ENCODE data around the gene TM9SF1.
"Not testable (repeated sequence)": the region's sequence is repeated elsewhere in the genome, so short reads cannot be mapped to it uniquely, and the experiment has no call there.

The TM9SF1 gene

GRCh38 chr14:24226473-24226872, 31.2 kb upstream of the TM9SF1 start:
- no peak for DNase-seq (ENCODE audit: low spot score)

GRCh38 chr14:24224618-24225071, 29.4 kb upstream of the TM9SF1 start:
- DNase-seq (ENCODE audit: low spot score), result no peak

- DNase-seq (ENCODE audit: low spot score), result not testable (repeated sequence)
These were observed 27.7 kb upstream of the TM9SF1 start for GRCh38 chr14:24222987-24223386.

- DNase-seq (ENCODE audit: low spot score), result no peak
These were observed 24.3 kb upstream of the TM9SF1 start for GRCh38 chr14:24219521-24219920.

GRCh38 chr14:24219080-24219479, 23.8 kb upstream of the TM9SF1 start:
- no peak for DNase-seq (ENCODE audit: low spot score)

- DNase-seq (ENCODE audit: low spot score), result not testable (repeated sequence)
These were observed 21.6 kb upstream of the TM9SF1 start for GRCh38 chr14:24216876-24217275.

- DNase-seq (ENCODE audit: low spot score), result no peak
These were observed 21.1 kb upstream of the TM9SF1 start for GRCh38 chr14:24216345-24216699.

- peak; percentile 96 for DNase-seq (ENCODE audit: low spot score)
These were observed 20.5 kb upstream of the TM9SF1 start, which contains the start of gene MDP1 for GRCh38 chr14:24215495-24216344. Gene MDP1, minus strand, starts transcription at chr14:24216066. Its CDS starts 111 bp downstream, at chr14:24215955.

GRCh38 chr14:24213866-24214662, 18.8 kb upstream of the TM9SF1 start:
- peak; percentile 10 for DNase-seq (ENCODE audit: low spot score)

GRCh38 chr14:24212924-24213865, 18.0 kb upstream of the TM9SF1 start, which contains the start of gene CHMP4A:
Gene CHMP4A, minus strand, starts transcription at chr14:24213488. Its CDS starts 49 bp downstream, at chr14:24213439.
- DNase-seq (ENCODE audit: low spot score), result peak; percentile 98

- DNase-seq (ENCODE audit: low spot score), result no peak
These were observed 16.1 kb upstream of the TM9SF1 start for GRCh38 chr14:24211311-24211710.

- DNase-seq (ENCODE audit: low spot score), result no peak
These were observed 12.4 kb upstream of the TM9SF1 start for GRCh38 chr14:24207625-24208024.

GRCh38 chr14:24207104-24207551, 11.9 kb upstream of the TM9SF1 start:
- DNase-seq (ENCODE audit: low spot score), result no peak

- DNase-seq (ENCODE audit: low spot score), result no peak
These were observed 11.2 kb upstream of the TM9SF1 start for GRCh38 chr14:24206260-24207103.

- DNase-seq (ENCODE audit: low spot score), result no peak
These were observed 9.2 kb upstream of the TM9SF1 start for GRCh38 chr14:24204163-24205146.

- DNase-seq (ENCODE audit: low spot score), result not testable (repeated sequence)
These were observed 8.1 kb upstream of the TM9SF1 start for GRCh38 chr14:24203249-24203886.

GRCh38 chr14:24202538-24202937, 7.3 kb upstream of the TM9SF1 start:
- DNase-seq (ENCODE audit: low spot score), result not testable (repeated sequence)

GRCh38 chr14:24198814-24199524, 3.7 kb upstream of the TM9SF1 start:
- DNase-seq (ENCODE audit: low spot score), result no peak
